Left renal pelvis (tissue), 4 donors: ENCODE measurements around the gene GPATCH11. TPM values are rescaled to one million over a fixed set of nuclear protein-coding genes. Genes with fewer than 3 reads are reported as not detected.

Experiments
- DNase-seq, 4 donors: peaks; one replicate each; pipeline ENCODE4 v3.0.0-alpha.2; 2013; ENCODE audit warnings: low read depth in 4 of 4, low spot score in 3 of 4
- polyA plus RNA-seq, 4 donors: library from polyadenylated mRNA; unstranded; fragments of 120-200 nt; gene quantifications; one replicate each; pipeline ENCODE4 v1.2.1, GENCODE V29; 2013; ENCODE audit not compliant: insufficient read length in 4 of 4

Gene GPATCH11
- 10 to 100 TPM; 10.6 to 12.1 (median 11.3) TPM for polyA plus RNA-seq

- peak; percentile 94 to 98 (median 94) for DNase-seq
Observed at GRCh38 chr2:37083873-37084794, at the start of gene GPATCH11, which contains the start of gene HEATR5B. Gene GPATCH11, plus strand, starts transcription at chr2:37084518. Its CDS starts 3,864 bp downstream, at chr2:37088382. Gene HEATR5B, minus strand, starts transcription at chr2:37084372. Its CDS starts 958 bp downstream, at chr2:37083414.

DNA sequence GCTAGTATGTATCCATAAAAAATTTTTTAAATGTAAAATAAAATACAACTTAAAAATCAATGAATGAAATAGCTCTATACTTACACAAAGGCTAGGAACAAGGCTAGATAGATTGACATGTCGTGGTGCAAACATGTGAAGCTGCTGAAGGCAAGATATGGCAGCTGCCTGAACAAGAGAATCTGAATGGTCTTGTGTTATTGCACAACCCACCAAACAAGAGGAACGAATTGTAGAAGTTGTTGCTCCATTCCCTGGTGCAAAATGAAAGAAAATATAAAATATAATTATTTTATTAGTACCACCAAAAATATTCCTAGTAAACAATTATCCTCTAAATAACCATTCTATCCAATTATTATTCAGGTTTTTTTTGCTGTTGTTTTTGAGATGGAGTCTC lies 46.5 kb upstream of the GPATCH11 start:
- DNase-seq = no peak

GRCh38 chr2:37039580-37039979 lies 44.7 kb upstream of the GPATCH11 start:
- no peak for DNase-seq

DNA sequence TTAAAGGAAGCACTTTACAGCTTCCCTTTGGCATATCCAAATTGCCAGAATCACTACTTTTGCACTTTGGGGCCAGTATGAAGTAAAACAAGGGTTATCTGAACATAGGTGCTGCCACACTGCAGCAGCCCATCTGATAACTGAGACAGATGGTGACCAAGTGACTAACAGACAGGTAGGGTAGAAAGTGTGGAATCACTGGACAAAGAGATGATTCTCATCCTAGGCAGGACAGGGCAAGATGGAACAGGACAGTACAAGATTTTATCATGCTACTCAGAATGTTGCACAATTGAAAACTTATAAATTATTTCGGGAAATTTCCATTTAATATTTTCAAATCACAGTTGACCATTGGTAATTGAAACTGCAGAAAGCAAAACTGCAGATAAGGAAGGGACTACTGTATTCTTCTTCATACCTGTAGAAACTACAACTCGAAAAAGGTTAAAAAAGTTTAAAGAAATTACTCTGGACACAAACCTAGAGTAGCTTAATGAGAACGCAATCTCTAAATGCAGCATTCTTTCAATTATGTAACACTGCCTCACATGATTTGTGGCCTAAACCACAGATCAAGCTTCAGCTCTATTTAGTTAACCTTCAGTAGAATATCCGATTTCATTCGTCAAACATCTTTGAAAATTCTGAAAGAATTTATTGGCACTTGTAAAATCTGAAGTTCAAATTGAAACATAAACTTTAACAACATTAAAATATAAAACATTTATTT lies 31.6 kb upstream of the GPATCH11 start:
- no peak for DNase-seq

- no peak for DNase-seq
Observed at GRCh38 chr2:37059841-37060240, 24.5 kb upstream of the GPATCH11 start.

GRCh38 chr2:37060446-37060845 lies 23.9 kb upstream of the GPATCH11 start:
- DNase-seq = no peak

GRCh38 chr2:37061013-37061711 lies 23.2 kb upstream of the GPATCH11 start:
- no peak for DNase-seq

GRCh38 chr2:37061776-37062175 lies 22.5 kb upstream of the GPATCH11 start:
- DNase-seq = no peak

GRCh38 chr2:37068686-37069085 lies 15.6 kb upstream of the GPATCH11 start:
- no peak for DNase-seq

- DNase-seq = no peak
Observed at GRCh38 chr2:37070931-37071330, 13.4 kb upstream of the GPATCH11 start.

- DNase-seq = no peak
Observed at GRCh38 chr2:37080266-37080665, 4.1 kb upstream of the GPATCH11 start.

- no peak for DNase-seq
Observed at GRCh38 chr2:37080689-37081088, 3.6 kb upstream of the GPATCH11 start.

DNA sequence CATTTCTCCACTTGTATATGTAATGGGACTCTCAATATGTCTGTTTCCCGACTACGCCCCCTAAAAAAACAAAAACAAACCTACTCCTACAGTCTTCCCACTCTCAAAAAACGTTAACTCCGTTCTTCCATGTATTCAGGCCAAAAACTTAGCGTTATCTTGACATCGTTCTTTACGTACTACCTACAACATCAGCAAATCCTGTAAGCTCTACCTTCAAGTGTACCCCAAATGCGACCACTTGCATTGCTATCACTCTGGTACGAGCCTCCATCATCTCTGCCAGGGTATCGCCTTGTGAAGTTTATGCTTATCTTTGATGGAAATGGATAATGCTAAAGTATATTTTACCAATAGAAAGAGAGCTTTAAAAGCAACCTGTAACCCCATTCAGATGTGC lies 479 bp downstream of the GPATCH11 start:
- peak in 1 of 4 donors; percentile 2 for DNase-seq

DNA sequence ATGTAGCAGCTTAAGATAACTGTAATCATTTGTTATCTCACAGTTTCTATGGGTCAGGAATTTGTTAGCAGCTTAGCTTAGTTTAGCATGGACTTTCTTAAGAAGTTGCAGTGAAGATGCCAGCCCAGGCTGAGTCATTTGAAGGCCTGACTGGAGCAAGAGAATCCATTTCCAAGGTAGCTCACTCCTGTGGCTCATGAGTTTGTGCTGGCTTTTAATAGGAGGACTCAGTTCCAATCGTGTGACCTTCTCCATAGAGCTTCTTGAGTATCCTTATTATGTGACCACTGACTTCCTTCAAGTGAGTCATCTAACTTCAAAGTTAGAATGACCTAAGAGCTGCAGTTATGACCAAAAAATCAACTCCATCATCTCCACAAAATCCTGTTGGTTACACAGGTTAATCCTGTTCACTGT lies 1.4 kb downstream of the GPATCH11 start:
- DNase-seq = no peak

GRCh38 chr2:37090019-37090477 lies 5.7 kb downstream of the GPATCH11 start:
- DNase-seq = no peak

DNA sequence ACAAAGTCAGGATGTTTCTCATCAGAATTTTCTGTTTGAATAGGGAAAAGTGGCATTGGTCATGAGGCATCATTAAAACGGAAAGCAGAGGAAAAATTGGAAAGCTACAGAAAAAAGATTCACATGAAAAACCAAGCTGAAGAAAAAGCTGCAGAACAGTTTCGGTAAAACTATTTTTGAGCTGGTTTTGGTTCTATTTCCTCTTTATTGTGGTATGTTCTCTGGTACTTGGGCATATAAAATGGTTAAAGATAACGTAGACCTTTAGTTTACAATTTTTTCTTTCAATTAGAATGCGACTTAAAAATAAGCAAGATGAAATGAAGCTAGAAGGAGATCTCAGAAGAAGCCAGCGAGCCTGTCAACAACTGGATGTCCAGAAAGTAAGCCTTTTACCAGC lies 7.6 kb downstream of the GPATCH11 start:
- no peak for DNase-seq

- DNase-seq = no peak
Observed at GRCh38 chr2:37096568-37096967, 12.2 kb downstream of the GPATCH11 start.

- no peak for DNase-seq
Observed at GRCh38 chr2:37098416-37099118, 14.2 kb downstream of the GPATCH11 start.

DNA sequence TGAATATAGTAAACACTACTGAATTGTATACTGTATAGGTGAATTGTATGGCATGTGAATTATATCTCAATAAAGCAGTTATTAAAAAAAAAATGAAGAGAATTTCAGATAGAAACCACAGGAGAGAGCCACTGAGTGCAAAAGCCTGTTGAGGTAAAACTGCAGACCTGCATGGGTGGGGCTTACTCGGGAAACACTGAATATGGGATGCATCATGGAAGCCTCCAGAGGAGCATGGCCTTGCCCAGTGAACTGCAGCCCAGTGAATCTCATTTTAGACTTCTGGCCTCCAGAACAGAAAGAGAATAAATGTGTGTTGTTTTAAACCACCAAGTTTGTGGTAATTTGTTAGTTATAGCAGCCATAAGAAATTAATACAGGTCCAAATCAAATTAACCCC lies 15.7 kb downstream of the GPATCH11 start:
- DNase-seq = no peak

GRCh38 chr2:37102588-37102987 lies 18.3 kb downstream of the GPATCH11 start:
- no peak for DNase-seq
